ENCODE data around the gene ECE1.
"Not testable (repeated sequence)": the region's sequence is repeated elsewhere in the genome, so short reads cannot be mapped to it uniquely, and the experiment has no call there.

The ECE1 gene

GRCh38 chr1:21208137-21208700, 82.0 kb downstream of the ECE1 start:
- H3K4me1 ChIP-seq (ENCODE audit: control insufficient read depth, insufficient read depth, low read length); H3K27me3 ChIP-seq (ENCODE audit: control insufficient read depth, insufficient read depth, low read length); H3K27ac ChIP-seq (ENCODE audit: low read depth, low read length); H3K9me3 ChIP-seq (ENCODE audit: control insufficient read depth, insufficient read depth, low read depth, low read length); H3K4me3 ChIP-seq (ENCODE audit: low read depth, low read length); H3K36me3 ChIP-seq (ENCODE audit: control insufficient read depth, insufficient read depth, low read length); H3K9ac ChIP-seq (ENCODE audit: low read length): not testable (repeated sequence)

DNA sequence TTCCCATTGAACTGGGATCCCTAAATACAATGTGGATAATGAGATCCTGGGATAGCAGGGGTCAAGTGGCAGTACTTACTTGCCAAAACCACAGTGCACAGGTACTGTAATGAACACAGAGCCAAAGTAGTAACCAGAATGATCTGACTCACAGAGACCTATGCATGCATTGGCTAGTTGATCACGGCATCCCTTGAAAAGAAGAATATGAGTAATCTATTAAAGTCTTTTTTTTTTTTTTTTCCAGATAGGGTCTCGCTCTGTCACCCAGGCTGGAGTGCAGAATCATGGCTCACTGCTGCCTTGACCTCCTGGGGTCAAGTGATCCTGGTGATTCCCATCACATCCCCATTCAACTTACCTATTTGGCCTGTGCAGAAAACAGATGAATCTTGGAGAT, 84.1 kb downstream of the ECE1 start:
- Histone ChIP-seq H3K4me1 (ENCODE audit: control insufficient read depth, insufficient read depth, low read length) (no peaks in the 10 kb centered on the region), H3K27me3 (ENCODE audit: control insufficient read depth, insufficient read depth, low read length) (no peaks in the 10 kb centered on the region), H3K9me3 (ENCODE audit: control insufficient read depth, insufficient read depth, low read depth, low read length) (no peaks in the 10 kb centered on the region), H3K27ac (ENCODE audit: low read depth, low read length) (no peak overlapping the region), H3K4me3 (ENCODE audit: low read depth, low read length) (no peak overlapping the region), H3K36me3 (ENCODE audit: control insufficient read depth, insufficient read depth, low read length) (no peaks in the 10 kb centered on the region), H3K9ac (ENCODE audit: low read length) (no peak overlapping the region)

DNA sequence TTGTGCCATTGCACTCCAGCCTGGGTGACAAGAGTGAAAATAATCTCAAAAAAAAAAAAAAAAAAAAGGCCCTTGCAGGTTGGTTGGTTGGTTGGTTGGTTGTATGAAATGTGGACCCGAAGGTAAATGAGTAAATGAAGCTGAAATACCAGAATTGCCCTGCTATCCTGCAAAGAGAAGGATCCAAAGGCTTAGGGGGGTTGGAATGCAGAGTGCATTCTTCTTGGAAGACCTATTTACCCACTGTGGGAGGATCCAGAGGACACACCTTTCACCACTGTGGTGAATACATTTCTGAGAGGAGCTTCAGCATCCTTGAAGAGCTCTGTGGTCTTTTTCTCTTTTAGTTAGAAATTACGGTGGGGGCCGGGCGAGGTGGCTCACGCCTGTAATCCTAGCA, 84.8 kb downstream of the ECE1 start:
- no peaks in the 10 kb centered on the region for H3K36me3 ChIP-seq (ENCODE audit: control insufficient read depth, insufficient read depth, low read length)
- H3K4me3 ChIP-seq (ENCODE audit: low read depth, low read length): no peak overlapping the region
- no peaks in the 10 kb centered on the region for H3K4me1 ChIP-seq (ENCODE audit: control insufficient read depth, insufficient read depth, low read length)
- H3K27ac ChIP-seq (ENCODE audit: low read depth, low read length): no peak overlapping the region
- no peaks in the 10 kb centered on the region for H3K27me3 ChIP-seq (ENCODE audit: control insufficient read depth, insufficient read depth, low read length)
- H3K9ac ChIP-seq (ENCODE audit: low read length): no peak overlapping the region
- no peaks in the 10 kb centered on the region for H3K9me3 ChIP-seq (ENCODE audit: control insufficient read depth, insufficient read depth, low read depth, low read length)

DNA sequence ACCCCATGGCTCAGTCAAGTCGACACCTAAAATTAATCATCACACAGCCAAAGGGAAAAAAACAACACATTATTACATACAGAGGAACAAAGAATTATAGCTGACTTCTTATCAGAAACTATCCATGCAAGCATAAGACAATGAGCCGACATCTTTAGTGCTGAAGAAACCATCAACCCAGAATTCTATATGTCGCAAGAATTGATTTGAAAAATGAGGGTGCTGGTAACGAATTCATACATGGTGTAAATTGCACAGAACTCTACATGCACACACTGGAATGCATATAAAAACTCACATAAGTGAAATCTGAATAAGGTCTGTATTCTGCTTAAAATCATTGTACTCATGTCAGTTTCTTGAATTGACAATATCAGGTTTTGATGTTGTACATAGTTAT, 88.6 kb downstream of the ECE1 start:
- Histone ChIP-seq H3K9me3 (ENCODE audit: control insufficient read depth, insufficient read depth, low read depth, low read length) (no peaks in the 10 kb centered on the region), H3K9ac (ENCODE audit: low read length) (no peak overlapping the region), H3K36me3 (ENCODE audit: control insufficient read depth, insufficient read depth, low read length) (no peaks in the 10 kb centered on the region), H3K27ac (ENCODE audit: low read depth, low read length) (no peak overlapping the region), H3K4me1 (ENCODE audit: control insufficient read depth, insufficient read depth, low read length) (no peaks in the 10 kb centered on the region), H3K27me3 (ENCODE audit: control insufficient read depth, insufficient read depth, low read length) (peaks cover 13% of the 10 kb centered on the region), H3K4me3 (ENCODE audit: low read depth, low read length) (no peak overlapping the region)

DNA sequence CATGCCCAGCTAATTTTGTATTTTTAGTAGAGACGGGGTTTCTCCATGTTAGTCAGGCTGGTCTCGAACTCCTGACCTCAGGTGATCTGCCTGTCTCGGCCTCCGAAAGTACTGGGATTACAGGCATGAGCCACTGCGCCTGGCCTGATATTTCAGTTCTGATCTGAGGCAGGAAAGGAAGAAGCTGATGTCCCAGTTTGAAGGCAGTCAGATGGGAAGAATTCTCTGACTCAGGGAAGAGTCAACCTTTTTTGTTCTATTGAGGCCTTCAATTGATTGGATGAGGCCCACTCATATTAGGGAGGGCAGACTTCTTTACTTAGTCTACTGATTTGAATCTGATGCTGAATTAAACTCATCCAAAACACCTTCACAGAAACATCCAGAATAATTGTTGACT, 89.0 kb downstream of the ECE1 start:
- H3K9me3 ChIP-seq (ENCODE audit: control insufficient read depth, insufficient read depth, low read depth, low read length); H3K4me1 ChIP-seq (ENCODE audit: control insufficient read depth, insufficient read depth, low read length); H3K27ac ChIP-seq (ENCODE audit: low read depth, low read length); H3K36me3 ChIP-seq (ENCODE audit: control insufficient read depth, insufficient read depth, low read length); H3K4me3 ChIP-seq (ENCODE audit: low read depth, low read length); H3K9ac ChIP-seq (ENCODE audit: low read length): not testable (repeated sequence)
- H3K27me3 ChIP-seq (ENCODE audit: control insufficient read depth, insufficient read depth, low read length): peaks cover 16% of the 10 kb centered on the region

GRCh38 chr1:21200767-21201166, 89.5 kb downstream of the ECE1 start:
- H3K27ac ChIP-seq (ENCODE audit: low read depth, low read length): no peak overlapping the region
- H3K27me3 ChIP-seq (ENCODE audit: control insufficient read depth, insufficient read depth, low read length): peaks cover 16% of the 10 kb centered on the region
- no peak overlapping the region for H3K4me3 ChIP-seq (ENCODE audit: low read depth, low read length)
- H3K9ac ChIP-seq (ENCODE audit: low read length): no peak overlapping the region
- no peaks in the 10 kb centered on the region for H3K36me3 ChIP-seq (ENCODE audit: control insufficient read depth, insufficient read depth, low read length)
- H3K4me1 ChIP-seq (ENCODE audit: control insufficient read depth, insufficient read depth, low read length): no peaks in the 10 kb centered on the region
- no peaks in the 10 kb centered on the region for H3K9me3 ChIP-seq (ENCODE audit: control insufficient read depth, insufficient read depth, low read depth, low read length)

DNA sequence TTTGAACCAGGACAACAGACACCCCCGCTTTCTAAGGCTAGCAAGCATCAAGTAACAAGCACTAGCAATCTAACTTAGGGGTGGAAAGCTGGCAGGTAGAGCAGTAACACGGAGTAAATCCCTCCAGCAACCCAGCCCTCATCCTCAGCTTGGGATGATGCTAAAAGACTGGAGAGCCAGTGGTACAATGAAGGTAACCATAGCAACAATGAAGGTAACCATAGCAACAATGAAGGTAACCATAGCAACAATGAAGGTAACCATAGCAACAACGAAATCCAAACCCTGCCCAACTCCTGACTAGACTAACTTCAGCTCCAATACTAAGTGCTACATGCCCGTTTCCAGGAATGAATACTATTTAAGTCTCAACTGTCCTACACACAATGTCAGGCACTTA, 91.3 kb downstream of the ECE1 start:
- Histone ChIP-seq H3K27ac (ENCODE audit: low read depth, low read length) (no peak overlapping the region), H3K27me3 (ENCODE audit: control insufficient read depth, insufficient read depth, low read length) (peaks cover 31% of the 10 kb centered on the region), H3K9me3 (ENCODE audit: control insufficient read depth, insufficient read depth, low read depth, low read length) (no peaks in the 10 kb centered on the region), H3K36me3 (ENCODE audit: control insufficient read depth, insufficient read depth, low read length) (no peaks in the 10 kb centered on the region), H3K4me3 (ENCODE audit: low read depth, low read length) (no peak overlapping the region), H3K9ac (ENCODE audit: low read length) (no peak overlapping the region), H3K4me1 (ENCODE audit: control insufficient read depth, insufficient read depth, low read length) (no peaks in the 10 kb centered on the region)

- H3K27me3 ChIP-seq (ENCODE audit: control insufficient read depth, insufficient read depth, low read length): peaks cover 76% of the 10 kb centered on the region
- no peak overlapping the region for H3K27ac ChIP-seq (ENCODE audit: low read depth, low read length)
- no peaks in the 10 kb centered on the region for H3K9me3 ChIP-seq (ENCODE audit: control insufficient read depth, insufficient read depth, low read depth, low read length)
- H3K4me3 ChIP-seq (ENCODE audit: low read depth, low read length): no peak overlapping the region
- H3K4me1 ChIP-seq (ENCODE audit: control insufficient read depth, insufficient read depth, low read length): no peaks in the 10 kb centered on the region
- no peaks in the 10 kb centered on the region for H3K36me3 ChIP-seq (ENCODE audit: control insufficient read depth, insufficient read depth, low read length)
- H3K9ac ChIP-seq (ENCODE audit: low read length): no peak overlapping the region
Observed at GRCh38 chr1:21192871-21193270, 97.4 kb downstream of the ECE1 start.

DNA sequence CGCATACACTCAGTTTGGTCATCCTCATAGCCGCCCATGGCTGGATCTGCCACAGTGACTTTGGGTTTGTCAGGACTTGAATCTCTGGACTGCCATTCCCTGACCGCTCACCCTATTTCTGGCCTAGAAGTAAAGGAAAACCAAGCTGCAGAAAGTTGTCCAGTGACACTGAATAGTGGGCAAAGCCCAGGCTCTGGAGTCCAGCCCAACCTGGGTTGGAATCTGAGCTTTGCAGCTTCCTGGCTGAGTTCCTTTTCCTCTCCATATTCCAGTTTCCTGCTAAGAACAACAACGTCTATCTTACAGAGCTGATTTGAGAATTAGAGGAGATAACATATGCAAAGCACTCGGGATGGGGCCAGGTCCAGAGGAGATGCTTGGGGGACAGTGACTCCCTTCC, 98.0 kb downstream of the ECE1 start:
- H3K27me3 ChIP-seq (ENCODE audit: control insufficient read depth, insufficient read depth, low read length): peaks cover 82% of the 10 kb centered on the region

DNA sequence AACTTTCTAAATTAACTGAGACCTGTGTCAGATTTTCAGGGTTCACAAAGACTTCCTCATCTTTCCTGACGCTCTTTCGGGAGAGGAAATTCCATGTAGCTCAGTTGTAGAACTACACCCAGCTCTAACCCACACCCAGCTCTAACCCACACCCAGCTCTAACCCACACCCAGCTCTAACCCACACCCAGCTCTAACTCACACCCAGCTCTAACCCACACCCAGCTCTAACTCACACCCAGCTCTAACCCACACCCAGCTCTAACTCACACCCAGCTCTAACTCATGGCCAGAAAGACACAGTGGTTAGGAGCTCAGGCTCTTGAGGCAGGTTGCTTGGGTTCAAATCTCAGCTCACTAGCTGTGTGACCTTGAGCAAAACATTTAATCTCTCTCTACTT, 99.5 kb downstream of the ECE1 start:
- H3K36me3 ChIP-seq (ENCODE audit: control insufficient read depth, insufficient read depth, low read length); H3K9me3 ChIP-seq (ENCODE audit: control insufficient read depth, insufficient read depth, low read depth, low read length); H3K4me3 ChIP-seq (ENCODE audit: low read depth, low read length); H3K4me1 ChIP-seq (ENCODE audit: control insufficient read depth, insufficient read depth, low read length); H3K27ac ChIP-seq (ENCODE audit: low read depth, low read length); H3K9ac ChIP-seq (ENCODE audit: low read length): not testable (repeated sequence)
- H3K27me3 ChIP-seq (ENCODE audit: control insufficient read depth, insufficient read depth, low read length): peaks cover 89% of the 10 kb centered on the region

More for the DNA sequence above, 98.0 kb downstream of the ECE1 start:
- Histone ChIP-seq H3K27ac (ENCODE audit: low read depth, low read length) (no peak overlapping the region), H3K36me3 (ENCODE audit: control insufficient read depth, insufficient read depth, low read length) (no peaks in the 10 kb centered on the region), H3K9ac (ENCODE audit: low read length) (no peak overlapping the region), H3K4me1 (ENCODE audit: control insufficient read depth, insufficient read depth, low read length) (no peaks in the 10 kb centered on the region), H3K4me3 (ENCODE audit: low read depth, low read length) (no peak overlapping the region), H3K9me3 (ENCODE audit: control insufficient read depth, insufficient read depth, low read depth, low read length) (no peaks in the 10 kb centered on the region)

- H3K27ac ChIP-seq (ENCODE audit: low read depth, low read length): no peak overlapping the region
- H3K9ac ChIP-seq (ENCODE audit: low read length): no peak overlapping the region
- no peak overlapping the region for H3K4me3 ChIP-seq (ENCODE audit: low read depth, low read length)
- H3K9me3 ChIP-seq (ENCODE audit: control insufficient read depth, insufficient read depth, low read depth, low read length): no peaks in the 10 kb centered on the region
- H3K36me3 ChIP-seq (ENCODE audit: control insufficient read depth, insufficient read depth, low read length): no peaks in the 10 kb centered on the region
- no peaks in the 10 kb centered on the region for H3K4me1 ChIP-seq (ENCODE audit: control insufficient read depth, insufficient read depth, low read length)
- H3K27me3 ChIP-seq (ENCODE audit: control insufficient read depth, insufficient read depth, low read length): peaks cover 90% of the 10 kb centered on the region
Observed at GRCh38 chr1:21189906-21190500, 100.3 kb downstream of the ECE1 start.

DNA sequence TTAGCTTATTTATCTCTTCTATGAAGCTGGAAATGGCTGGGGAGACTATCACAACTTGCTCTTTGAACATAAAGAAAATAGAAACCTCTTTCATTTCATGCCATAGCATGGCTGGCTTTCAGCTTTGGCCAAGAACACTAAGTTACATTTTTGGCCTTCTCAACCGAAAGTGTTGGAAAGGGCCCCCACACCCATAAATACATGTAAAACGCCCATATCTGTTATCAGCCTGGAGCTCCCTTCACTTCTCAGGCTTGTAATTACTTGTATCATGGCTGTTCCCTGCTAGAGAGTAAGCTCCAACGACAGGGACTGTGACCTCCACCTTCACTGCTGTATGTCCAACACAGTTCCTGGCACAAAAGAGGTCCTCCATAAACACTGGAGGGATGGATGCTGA, 100.8 kb downstream of the ECE1 start:
- H3K9ac ChIP-seq (ENCODE audit: low read length): no peak overlapping the region
- no peak overlapping the region for H3K4me3 ChIP-seq (ENCODE audit: low read depth, low read length)
- no peaks in the 10 kb centered on the region for H3K4me1 ChIP-seq (ENCODE audit: control insufficient read depth, insufficient read depth, low read length)
- peaks cover 90% of the 10 kb centered on the region for H3K27me3 ChIP-seq (ENCODE audit: control insufficient read depth, insufficient read depth, low read length)
- no peak overlapping the region for H3K27ac ChIP-seq (ENCODE audit: low read depth, low read length)
- no peaks in the 10 kb centered on the region for H3K36me3 ChIP-seq (ENCODE audit: control insufficient read depth, insufficient read depth, low read length)
- H3K9me3 ChIP-seq (ENCODE audit: control insufficient read depth, insufficient read depth, low read depth, low read length): no peaks in the 10 kb centered on the region
